Neuron (in vitro differentiated cells): ENCODE measurements around the gene LSR.
"Not testable (repeated sequence)": the region's sequence is repeated elsewhere in the genome, so short reads cannot be mapped to it uniquely, and the experiment has no call there.

Experiments used
- H2AFZ ChIP-seq: one replicate; pipeline ENCODE4 v1.6.1; 2013; ENCODE audit warnings: low read depth, mild to moderate bottlenecking, inconsistent platforms, low read length, moderate library complexity
- H3K27me3 ChIP-seq: one replicate; pipeline ENCODE4 v1.6.1; 2013; ENCODE audit warnings: low read length; ENCODE audit not compliant: insufficient read depth
- H3K36me3 ChIP-seq: one replicate; pipeline ENCODE4 v1.6.1; 2013; ENCODE audit warnings: low read length; ENCODE audit not compliant: insufficient read depth
- H3K4me1 ChIP-seq: one replicate; pipeline ENCODE4 v1.6.1; 2013; ENCODE audit warnings: low read length; ENCODE audit not compliant: insufficient read depth
- H3K4me3 ChIP-seq: 2 replicates; pipeline ENCODE4 v1.5.1; 2013; ENCODE audit warnings: mild to moderate bottlenecking, low read length, moderate library complexity
- H3K9me3 ChIP-seq: one replicate; pipeline ENCODE4 v1.6.1; 2013; ENCODE audit warnings: low read length

LSR gene

GRCh38 chr19:35284153-35285094 is 35.6 kb downstream of the LSR start:
- H3K9me3 ChIP-seq: no peaks in the 10 kb centered on the region
- H2AFZ ChIP-seq: no peak overlapping the region
- H3K4me3 ChIP-seq: no peak overlapping the region
- no peaks in the 10 kb centered on the region for H3K36me3 ChIP-seq
- H3K4me1 ChIP-seq: peaks cover 3% of the 10 kb centered on the region
- H3K27me3 ChIP-seq: peaks cover 5% of the 10 kb centered on the region

- Histone ChIP-seq H3K9me3 (no peaks in the 10 kb centered on the region), H3K4me3 (no peak overlapping the region), H3K4me1 (peaks cover 3% of the 10 kb centered on the region), H3K36me3 (no peaks in the 10 kb centered on the region), H3K27me3 (peaks cover 5% of the 10 kb centered on the region), H2AFZ (no peak overlapping the region)
Measured at GRCh38 chr19:35285095-35285449, 36.3 kb downstream of the LSR start.

GRCh38 chr19:35285465-35285864 is 36.7 kb downstream of the LSR start:
- not testable (repeated sequence) for H3K4me1 ChIP-seq, H3K4me3 ChIP-seq, H3K36me3 ChIP-seq

GRCh38 chr19:35286101-35286500 is 37.3 kb downstream of the LSR start:
- not testable (repeated sequence) for H3K9me3 ChIP-seq, H3K36me3 ChIP-seq, H2AFZ ChIP-seq, H3K4me3 ChIP-seq, H3K4me1 ChIP-seq, H3K27me3 ChIP-seq

More at GRCh38 chr19:35285465-35285864, 36.7 kb downstream of the LSR start:
- not testable (repeated sequence) for H2AFZ ChIP-seq, H3K27me3 ChIP-seq, H3K9me3 ChIP-seq

- Histone ChIP-seq H3K36me3 (no peaks in the 10 kb centered on the region), H3K27me3 (peaks cover 5% of the 10 kb centered on the region), H3K9me3 (no peaks in the 10 kb centered on the region), H2AFZ (no peak overlapping the region), H3K4me3 (no peak overlapping the region), H3K4me1 (peaks cover 3% of the 10 kb centered on the region)
Measured at GRCh38 chr19:35287713-35288112, 38.9 kb downstream of the LSR start.

- no peak overlapping the region for H2AFZ ChIP-seq
- H3K36me3 ChIP-seq: no peaks in the 10 kb centered on the region
- H3K9me3 ChIP-seq: no peaks in the 10 kb centered on the region
- peaks cover 9% of the 10 kb centered on the region for H3K27me3 ChIP-seq
- no peak overlapping the region for H3K4me3 ChIP-seq
- peaks cover 3% of the 10 kb centered on the region for H3K4me1 ChIP-seq
Measured at GRCh38 chr19:35288331-35288730, 39.5 kb downstream of the LSR start.

- no peaks in the 10 kb centered on the region for H3K9me3 ChIP-seq
- peaks cover 11% of the 10 kb centered on the region for H3K27me3 ChIP-seq
- H3K4me1 ChIP-seq: peaks cover 3% of the 10 kb centered on the region
- H3K4me3 ChIP-seq: no peak overlapping the region
- no peaks in the 10 kb centered on the region for H3K36me3 ChIP-seq
- no peak overlapping the region for H2AFZ ChIP-seq
Measured at GRCh38 chr19:35288906-35289305, 40.1 kb downstream of the LSR start.

- Histone ChIP-seq H3K4me3 (no peak overlapping the region), H3K4me1 (no peaks in the 10 kb centered on the region), H3K27me3 (peaks cover 11% of the 10 kb centered on the region), H3K9me3 (no peaks in the 10 kb centered on the region), H2AFZ (no peak overlapping the region), H3K36me3 (no peaks in the 10 kb centered on the region)
Measured at GRCh38 chr19:35290381-35291127, 41.8 kb downstream of the LSR start.

- no peaks in the 10 kb centered on the region for H3K36me3 ChIP-seq
- H2AFZ ChIP-seq: no peak overlapping the region
- no peaks in the 10 kb centered on the region for H3K4me1 ChIP-seq
- no peak overlapping the region for H3K4me3 ChIP-seq
- peaks cover 14% of the 10 kb centered on the region for H3K27me3 ChIP-seq
- H3K9me3 ChIP-seq: no peaks in the 10 kb centered on the region
Measured at GRCh38 chr19:35291259-35291658, 42.5 kb downstream of the LSR start.

- Histone ChIP-seq H3K4me1 (no peaks in the 10 kb centered on the region), H3K36me3 (no peaks in the 10 kb centered on the region), H3K9me3 (no peaks in the 10 kb centered on the region), H3K27me3 (peaks cover 14% of the 10 kb centered on the region), H2AFZ (no peak within 1 kb of the TSS), H3K4me3 (no peak within 1 kb of the TSS)
Measured at GRCh38 chr19:35291916-35292315, 43.1 kb downstream of the LSR start, which contains the start of gene MAG. TSS of gene MAG (plus strand) at chr19:35292161. CDS start at chr19:35295409, 3,248 bp downstream.

GRCh38 chr19:35292421-35293362 is 43.9 kb downstream of the LSR start:
- Histone ChIP-seq H3K27me3 (peaks cover 14% of the 10 kb centered on the region), H2AFZ (no peak overlapping the region), H3K4me1 (no peaks in the 10 kb centered on the region), H3K36me3 (no peaks in the 10 kb centered on the region), H3K4me3 (no peak overlapping the region), H3K9me3 (no peaks in the 10 kb centered on the region)

GRCh38 chr19:35293363-35293739 is 44.5 kb downstream of the LSR start:
- H2AFZ ChIP-seq: no peak overlapping the region
- H3K4me1 ChIP-seq: no peaks in the 10 kb centered on the region
- H3K36me3 ChIP-seq: no peaks in the 10 kb centered on the region
- H3K27me3 ChIP-seq: peaks cover 14% of the 10 kb centered on the region
- H3K4me3 ChIP-seq: no peak overlapping the region
- no peaks in the 10 kb centered on the region for H3K9me3 ChIP-seq
